GM18870 (cell line): ENCODE data around the gene B3GNT5.

Experiments used
- ATAC-seq: cut with Tn5 transposase; IDR thresholded peaks from one replicate; pipeline ENCODE4 v1.9.1; 2021; ENCODE audit warnings: moderate library complexity; ENCODE audit not compliant: unreplicated experiment

The B3GNT5 gene, protein sequence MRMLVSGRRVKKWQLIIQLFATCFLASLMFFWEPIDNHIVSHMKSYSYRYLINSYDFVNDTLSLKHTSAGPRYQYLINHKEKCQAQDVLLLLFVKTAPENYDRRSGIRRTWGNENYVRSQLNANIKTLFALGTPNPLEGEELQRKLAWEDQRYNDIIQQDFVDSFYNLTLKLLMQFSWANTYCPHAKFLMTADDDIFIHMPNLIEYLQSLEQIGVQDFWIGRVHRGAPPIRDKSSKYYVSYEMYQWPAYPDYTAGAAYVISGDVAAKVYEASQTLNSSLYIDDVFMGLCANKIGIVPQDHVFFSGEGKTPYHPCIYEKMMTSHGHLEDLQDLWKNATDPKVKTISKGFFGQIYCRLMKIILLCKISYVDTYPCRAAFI

DNA sequence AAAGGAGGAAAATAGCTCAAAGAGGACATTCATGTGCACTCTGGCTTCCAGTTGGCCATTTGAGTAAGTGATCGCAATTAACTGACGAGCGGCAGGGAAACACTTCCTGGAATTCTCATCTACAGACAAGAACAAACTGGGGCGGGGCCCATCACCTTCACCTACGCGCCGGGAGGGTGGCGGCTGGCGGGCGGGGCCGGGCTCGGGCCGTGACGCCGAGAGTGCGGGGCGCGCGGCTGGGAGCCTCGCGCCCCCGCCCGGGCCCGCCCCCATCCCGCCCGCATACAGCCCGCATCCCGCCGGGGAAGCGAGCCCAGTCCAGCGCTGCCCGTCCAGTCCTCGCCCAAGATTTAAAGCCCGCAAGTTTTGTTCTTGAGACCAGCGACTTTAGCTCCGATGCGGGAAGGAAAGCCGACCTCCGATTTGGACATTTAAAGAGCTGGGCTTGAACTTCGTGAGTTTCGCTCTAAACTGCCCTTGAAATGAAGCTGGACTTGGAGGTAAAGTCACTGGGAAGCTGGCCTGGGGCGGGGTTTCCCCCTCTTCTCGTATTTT is at the start of gene B3GNT5:
B3GNT5 (plus strand) TSS at position 281 of the 555 bp plus-strand sequence. CDS start 16,546 bp downstream, outside the sequence.
- ATAC-seq: no peak

DNA sequence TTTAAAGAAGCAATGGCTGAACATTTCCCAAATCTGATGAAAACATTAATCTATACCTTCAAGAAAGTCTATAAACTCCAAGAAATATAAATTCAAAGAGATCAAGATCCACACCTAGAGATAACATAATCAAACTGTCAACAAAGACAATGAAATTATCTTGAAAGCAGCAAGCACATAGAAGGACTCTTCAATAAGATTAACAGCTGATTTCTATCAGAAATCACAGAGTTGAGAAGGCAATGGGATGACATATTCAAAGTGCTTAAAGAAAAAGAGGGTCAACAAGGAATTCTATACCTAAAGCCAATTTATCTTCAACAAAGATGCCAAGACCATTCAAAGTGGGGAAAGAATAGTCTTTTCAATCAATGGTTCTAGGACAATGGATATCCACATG is 49.4 kb upstream of the B3GNT5 start:
- ATAC-seq: no peak

DNA sequence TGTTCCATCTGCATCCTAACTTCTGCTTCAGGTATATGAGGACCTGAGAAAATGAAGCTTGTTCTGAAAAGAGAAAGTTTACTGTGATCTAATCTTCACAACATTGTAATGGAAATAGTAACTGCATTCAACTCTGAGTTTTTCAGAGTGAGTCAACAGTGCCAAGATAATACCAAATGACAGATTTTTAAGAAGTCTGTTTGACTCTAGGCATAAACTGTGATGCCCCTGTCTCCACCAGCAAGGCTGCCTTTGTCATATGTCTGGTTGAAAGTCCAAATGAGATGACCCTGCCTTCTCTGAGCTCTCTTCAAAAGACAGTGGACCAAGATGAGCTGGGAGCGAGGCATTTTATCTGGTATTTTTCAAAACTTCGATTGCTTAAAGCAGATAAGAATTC is 44.8 kb upstream of the B3GNT5 start:
- ATAC-seq: no peak

DNA sequence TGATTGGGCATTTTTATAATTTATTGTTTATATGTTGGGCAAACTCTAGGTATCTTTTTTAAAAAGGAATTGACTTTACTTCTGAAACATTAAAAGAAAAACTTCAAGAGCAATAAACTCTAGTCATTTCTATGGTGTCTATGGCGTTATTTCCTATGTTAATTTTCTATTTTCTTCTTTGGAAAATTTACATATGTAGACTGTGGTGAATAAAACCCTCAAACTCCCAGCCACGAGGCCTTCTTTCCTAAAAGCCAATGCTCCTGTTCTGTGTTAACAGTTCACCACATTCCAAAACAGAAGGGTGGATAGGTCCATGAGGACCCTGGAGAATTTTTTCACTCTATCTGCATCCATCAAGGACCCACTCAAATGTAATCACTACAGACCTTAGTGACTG is 44.3 kb upstream of the B3GNT5 start:
- no peak for ATAC-seq

DNA sequence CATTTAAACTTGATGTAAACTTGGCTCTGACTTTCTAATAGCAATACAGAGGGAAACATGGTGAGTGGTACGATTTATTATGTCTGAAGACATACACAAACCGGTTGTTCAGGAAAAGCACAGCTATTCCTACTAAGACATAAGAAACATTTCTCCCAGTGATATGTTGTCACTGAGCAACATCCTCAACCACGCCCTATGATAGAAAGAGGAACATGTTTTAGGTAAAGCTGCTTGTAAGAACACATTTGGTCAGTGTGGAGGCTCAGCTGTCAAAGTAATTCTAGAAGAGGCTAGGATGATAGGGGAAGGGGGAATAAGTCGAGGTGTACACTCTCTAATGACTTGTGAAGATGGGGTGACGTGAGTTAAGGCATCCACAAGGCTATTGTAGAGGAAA is 42.7 kb upstream of the B3GNT5 start:
- ATAC-seq: no peak

DNA sequence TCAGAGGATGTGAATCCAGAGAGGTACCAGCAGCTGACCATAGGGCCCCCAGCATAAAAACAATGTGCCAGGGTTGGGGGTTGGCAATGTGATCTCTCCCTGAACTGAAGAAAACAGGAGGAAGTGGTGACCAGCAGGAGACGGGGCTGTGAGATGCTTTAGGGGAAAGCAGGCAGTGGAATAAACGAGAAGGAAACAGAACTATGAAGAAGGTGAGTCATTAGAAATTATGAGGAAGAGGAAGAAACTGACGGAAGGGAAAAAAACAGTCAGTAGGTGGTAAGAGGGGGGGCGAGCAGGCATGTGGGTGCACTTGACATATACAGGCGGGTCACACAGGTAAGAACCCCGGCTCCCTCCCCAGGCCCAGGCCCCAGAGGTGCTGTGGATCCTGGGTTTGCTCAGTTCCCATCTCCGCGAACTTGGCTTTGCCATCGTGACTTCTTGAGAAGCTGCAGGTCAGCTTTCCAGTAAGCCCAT is 42.2 kb upstream of the B3GNT5 start:
- ATAC-seq: no peak

DNA sequence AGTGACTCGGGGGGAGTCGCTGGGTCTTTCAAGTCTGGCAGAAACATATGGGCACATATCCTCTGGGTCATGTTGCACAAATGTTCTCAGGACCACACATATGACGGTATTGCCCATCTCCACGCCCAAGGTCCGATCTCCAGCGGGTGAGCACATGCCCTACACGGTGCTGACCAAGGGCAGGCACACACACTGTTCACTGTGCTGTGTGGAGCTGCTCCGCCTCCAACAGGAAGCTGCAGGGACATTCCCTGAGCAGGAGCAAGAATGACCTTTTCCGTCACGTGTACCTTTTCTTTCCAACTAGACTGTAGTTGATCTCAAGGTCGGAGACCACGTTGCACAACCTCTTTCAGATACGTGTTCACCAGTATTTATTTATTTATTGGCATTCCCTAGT is 41.7 kb upstream of the B3GNT5 start:
- ATAC-seq: no peak

DNA sequence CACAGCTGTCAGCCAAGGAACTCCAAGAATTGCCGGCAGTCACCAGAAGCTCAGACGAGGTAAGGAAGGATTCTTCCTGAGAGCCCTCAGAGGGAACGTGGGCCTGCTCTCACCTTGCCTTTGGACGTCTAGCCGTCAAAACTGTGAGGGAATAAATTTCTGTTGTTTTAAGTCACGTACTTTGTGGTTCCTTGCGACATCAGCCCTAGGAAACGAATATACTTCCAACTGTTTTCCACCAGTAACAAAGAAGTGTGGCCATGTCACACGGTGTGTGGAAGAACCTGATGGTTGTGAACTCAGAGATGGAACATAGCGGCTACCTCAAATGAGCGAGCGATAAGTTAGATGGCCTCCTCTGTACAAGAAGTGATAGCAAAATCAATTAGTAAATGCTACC is 41.0 kb upstream of the B3GNT5 start:
- ATAC-seq: no peak

DNA sequence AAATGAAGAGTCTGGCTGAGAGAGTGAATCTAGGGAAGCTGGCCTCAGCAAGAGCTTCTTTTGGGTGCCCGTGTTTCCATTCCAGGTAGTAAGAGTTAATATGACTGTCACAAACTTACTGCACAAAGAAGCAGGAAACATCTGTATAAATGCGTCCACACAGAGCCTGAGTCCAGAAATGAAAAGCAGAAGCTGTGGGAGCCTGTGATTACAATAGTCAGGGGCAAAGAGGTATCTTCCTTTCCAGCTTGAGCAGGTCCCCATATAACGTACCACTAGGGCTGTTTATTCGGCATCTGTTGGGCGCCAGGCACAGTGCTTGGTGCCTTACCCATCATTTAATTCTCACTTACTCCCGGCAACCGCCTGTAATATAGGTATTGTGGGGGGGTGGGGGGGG is 40.5 kb upstream of the B3GNT5 start:
- ATAC-seq: no peak

DNA sequence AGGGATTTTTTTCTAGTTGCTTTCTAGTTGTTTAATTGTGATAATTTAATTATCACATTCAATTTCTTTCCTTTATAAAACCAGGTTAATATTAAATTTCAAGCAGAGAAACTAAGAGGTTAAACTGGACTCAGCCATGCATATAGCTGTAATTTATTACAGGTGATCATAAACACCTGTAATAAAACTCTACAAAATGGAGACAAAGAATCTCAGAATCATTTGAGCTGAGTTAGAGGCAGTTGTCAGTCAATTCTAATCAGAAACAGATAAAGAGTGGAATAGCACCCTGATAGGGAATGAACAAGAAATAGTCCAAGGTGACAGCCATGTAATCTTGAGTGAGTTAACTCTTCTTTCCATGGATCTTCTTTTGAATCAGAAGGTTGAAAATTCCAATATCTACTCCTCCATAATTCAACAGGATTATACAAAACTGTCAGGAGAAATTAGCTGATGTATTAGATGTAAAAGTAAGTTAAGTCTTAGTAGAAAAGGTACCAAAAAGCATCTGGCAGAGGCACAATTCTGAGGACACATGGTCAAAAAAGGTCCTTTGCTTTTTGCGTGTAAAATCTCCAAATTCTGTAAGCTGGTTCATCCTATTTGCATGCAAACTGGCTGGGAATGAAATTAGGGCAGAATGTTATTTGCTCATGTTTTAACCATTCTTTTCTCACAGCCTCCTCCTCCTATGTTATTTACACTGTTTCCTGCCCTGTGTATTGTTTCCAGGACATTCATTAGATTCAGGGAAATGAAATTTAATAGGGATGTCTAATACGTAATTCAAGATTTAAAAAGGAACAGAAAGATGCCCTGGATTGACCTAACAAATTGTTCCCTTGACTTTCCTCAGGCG is 39.4 kb upstream of the B3GNT5 start:
- ATAC-seq: no peak

DNA sequence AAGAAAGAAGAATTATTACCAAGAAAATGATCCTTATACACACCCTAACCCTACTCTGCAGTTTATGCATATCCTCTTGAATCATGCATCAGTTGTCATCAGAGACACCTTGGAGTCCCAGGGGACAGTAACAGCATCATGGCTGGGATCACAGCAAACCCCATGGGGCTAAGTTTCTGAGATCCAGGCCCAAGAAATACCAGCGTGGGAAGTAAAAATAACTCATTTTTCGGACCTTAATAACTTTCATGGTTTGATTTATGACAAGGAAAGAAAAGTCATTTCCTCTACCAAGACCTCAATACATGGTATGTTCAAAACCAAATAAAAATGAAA is 38.8 kb upstream of the B3GNT5 start:
- ATAC-seq: no peak

DNA sequence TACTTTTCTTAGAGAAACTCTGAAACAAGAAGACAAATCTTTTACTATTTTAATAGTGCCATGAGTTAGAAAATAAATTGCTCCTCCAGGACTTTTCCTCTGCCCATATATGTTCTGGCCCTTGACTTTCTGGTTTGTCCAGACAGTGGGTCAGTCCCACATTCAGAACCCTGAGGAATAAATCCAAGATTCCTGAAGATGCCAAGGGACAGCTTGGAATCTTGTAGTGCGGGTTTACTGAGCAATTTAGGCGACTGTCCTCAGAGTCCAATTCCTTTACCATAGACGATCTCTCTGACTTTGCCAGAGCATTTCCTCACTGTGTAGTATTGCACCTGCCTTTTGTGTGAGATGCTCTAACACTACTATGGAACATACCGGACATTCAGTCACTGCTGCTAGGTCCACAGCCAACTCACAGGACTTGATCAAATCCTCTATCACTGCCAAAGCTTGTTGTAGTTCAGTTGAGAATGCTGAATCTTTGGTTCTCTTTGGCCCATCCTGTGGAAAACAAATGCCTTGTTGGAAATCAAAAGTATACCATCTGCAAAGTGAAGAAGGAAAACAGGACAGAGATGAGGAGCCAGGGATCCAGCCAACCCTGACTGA is 37.4 kb upstream of the B3GNT5 start:
- no peak for ATAC-seq

DNA sequence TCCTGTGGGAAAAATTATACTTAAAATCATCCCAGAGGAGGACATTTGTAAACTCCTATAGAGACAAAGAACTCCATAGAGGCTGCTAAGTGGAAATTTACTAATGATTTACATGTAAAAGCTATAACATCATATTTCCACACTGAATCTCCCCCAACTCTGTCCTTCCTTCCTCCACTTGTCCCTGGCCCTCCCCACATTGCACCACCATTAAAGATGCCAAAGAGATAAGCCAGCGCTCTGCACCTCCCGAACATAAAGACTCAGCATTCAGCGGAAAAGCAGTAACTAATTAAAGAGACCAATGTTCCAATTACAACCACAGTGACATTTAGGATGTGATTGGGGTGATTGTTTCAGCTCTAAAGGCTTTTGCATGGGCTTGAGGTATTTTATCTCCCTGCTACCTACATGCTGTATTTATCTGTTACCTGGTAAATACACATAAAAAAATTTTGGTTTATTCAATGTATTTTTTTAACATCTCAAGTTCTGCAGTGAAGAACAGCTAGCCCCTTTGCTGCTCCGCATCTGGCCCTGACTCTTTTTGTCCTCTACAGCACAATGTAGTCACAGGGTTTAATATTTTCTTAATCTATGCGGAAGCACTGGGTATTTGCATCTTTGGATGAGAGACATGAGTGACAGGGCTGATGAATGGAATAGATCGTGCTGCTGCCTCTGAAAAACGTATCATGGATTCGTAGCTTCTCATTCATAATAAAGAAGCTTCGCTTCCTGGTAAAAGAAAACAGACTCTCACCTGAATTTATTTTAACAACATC is 35.3 kb upstream of the B3GNT5 start:
- ATAC-seq: no peak

DNA sequence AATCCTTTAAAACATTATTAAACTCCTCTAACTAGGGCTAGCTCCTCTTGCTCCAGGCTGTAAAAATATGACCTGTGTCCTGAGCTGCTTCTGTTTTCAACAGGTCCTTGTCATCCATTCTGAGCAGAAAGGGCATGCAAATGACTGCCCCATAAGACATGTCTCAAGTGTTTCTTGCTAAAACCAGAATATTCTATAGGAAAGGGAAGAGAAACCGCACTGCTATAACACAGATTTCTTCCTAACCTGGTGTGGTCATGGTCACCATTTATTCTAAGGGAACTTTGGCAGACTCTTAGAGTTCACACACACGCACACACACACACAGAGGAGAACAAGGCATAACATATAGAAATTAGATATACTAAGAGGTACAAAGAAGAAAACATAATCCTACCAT is 34.2 kb upstream of the B3GNT5 start:
- ATAC-seq: no peak

DNA sequence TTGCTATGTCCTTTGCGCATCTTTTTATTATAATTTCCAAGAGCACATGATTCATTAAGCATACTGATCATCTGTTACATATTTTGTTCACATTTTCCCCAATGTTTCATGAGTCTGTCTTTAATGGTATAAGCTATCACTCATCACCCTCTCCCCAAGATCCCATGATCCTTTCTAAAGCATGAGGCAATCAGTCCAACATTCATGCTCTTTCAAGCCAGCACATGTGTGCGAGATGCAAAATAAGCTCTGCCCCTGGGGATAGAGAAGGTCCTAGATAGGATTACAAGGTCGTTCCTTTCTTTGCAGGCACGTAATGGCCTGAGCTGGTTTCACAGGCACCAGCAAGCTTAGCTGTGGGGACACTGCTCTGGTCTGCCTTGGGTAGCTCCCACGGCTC is 32.2 kb upstream of the B3GNT5 start:
- no peak for ATAC-seq

DNA sequence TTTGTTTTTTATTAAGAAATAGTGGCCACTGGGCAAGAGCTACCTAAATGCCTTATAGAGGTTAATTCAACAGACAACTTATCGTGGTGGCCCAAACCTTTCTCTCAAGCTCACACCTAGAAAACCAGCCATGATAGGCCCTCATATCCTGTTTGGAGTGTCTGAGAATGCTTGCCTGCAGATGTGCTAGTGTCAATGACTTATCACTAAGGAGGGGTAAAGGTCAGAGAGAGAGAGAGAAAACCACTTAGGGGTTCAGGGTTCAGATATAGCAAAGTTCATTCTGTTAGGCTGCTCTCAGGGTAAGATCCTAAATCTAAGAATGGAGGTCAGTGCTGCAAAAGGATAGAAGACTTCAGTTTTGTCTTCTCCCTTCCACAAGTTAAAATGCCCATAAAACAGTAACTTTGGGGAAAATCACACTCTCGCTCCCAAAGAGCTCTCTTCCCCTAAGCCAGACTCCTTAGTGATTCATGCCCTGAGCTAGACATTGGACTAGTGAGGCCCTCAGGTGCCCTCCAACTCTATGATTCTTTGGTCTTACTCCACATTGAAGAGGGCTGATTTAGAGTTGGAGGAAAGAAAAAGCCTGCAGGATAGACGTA is 30.3 kb upstream of the B3GNT5 start:
- ATAC-seq: no peak

DNA sequence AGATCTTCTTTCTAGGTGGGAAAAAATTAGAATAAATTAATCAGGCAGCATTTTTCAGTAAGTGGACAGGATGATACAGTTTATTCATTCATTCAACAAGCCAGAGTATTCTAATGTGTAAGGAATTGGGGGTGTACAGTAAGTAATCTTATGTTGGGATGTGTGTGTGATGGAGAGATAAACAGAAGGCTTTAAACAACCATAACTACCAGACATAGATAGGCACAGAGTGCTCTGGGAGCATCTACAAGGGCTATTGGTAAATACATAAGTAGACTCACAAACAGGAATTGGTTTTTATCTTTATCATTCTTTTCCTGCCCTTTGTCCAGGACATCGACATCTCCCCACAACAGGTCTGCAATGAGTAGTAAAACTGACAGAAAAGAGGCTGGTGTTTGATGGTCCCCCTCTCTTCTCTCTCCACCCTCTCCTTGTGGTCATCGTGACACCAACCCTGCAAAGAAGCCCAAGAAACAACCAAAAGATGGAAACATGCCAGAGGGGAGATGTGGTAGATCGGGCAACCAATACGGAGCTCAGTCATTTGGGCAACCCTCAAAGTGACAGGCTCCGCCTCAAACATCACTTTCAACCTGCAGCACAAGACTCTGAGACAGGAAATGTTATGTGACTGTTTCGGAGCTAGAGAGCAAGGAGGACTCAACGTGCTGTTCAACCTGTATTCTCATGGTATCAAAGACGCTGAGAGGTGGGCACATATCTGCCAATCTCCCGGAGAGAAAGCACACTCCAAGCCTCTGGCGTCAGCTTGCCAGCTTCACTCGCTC is 28.7 kb upstream of the B3GNT5 start:
- ATAC-seq: no peak

DNA sequence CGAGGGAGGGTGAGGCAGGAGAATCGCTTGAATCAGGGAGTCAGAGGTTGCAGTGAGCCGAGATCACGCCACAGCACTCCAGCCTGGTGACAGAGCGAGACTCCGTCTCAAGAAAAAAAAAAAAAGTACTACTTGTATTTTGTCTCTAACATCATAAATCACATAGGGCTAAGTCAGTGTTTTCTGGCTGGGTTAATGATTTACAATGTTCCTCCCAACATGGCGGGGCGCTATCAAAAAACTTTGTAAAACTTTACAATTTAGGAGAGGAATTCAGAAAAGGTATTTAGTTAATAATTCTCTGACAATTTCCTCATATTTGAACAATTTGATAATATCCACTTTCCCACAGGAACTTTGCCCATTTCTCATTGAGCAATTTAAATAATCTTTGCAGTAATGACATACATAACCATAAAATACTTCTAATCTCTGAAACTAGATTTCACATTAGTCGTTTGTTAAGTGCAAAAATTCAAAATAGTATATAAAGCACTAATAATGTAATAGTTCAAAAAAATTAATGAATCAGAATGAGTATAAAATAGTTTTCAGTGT is 26.6 kb upstream of the B3GNT5 start:
- ATAC-seq: no peak

DNA sequence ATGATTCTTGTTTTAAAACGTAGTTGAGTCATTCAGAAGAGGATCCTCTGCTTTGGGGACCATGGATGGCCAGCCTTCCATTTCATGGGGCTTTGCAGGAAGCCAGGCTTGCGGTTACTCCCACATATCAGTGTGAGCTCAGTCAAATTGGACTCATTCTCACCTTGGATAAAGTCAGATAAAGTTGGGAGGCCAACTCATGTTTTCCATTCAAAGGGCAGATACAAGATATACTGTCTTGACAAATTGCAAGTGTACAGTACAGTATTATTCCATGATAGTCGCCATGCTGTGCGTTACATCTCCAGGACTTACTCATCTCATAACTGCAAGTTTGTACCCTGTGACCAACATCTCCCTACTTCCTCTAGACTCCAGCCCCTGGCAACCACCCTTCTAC is 25.5 kb upstream of the B3GNT5 start:
- no peak for ATAC-seq
